ENCODE measurements around the gene NFATC4.

Gene NFATC4

GRCh38 chr14:24406416-24406815 is 38.4 kb downstream of the NFATC4 start:
- Histone ChIP-seq H3K27ac (ENCODE audit: extremely low read depth, low read depth, low read length) (no peak overlapping the region), H3K36me3 (ENCODE audit: control insufficient read depth in 2 of 2, insufficient read depth in 1 of 2, low read length in 2 of 2) (peaks cover 0 to 45% of the 10 kb centered on the region in 2 experiments; a peak in 1 of 3 replicates), H3K9me3 (ENCODE audit: control insufficient read depth, insufficient read depth, low read depth, low read length) (no peaks in the 10 kb centered on the region), H3K4me1 (ENCODE audit: control insufficient read depth, insufficient read depth, low read length) (no peaks in the 10 kb centered on the region; the same call in 1 of the 2 replicates), H3K4me3 (ENCODE audit: low read depth, low read length) (no peak overlapping the region)
- TF ChIP-seq BCL6B (tag by site-specific recombination; IDR thresholded peaks at IDR 0.05) (no peak), ZNF621 (tag by site-specific recombination; IDR thresholded peaks at IDR 0.05) (no peak)
- ChIA-PET POLR2A (interaction anchor here (0.8 to 1.5 kb wide), 2 partner anchors 24 to 25 kb away, joined by 3 to 5 read pairs; partner anchors contain the start of gene KHNYN), CTCF (interaction anchor here (0.6 to 1.6 kb wide), 6 partner anchors 26 to 296 kb away, joined by 3 to 9 read pairs (median 5); no protein-coding TSS in a partner anchor)

- no peak overlapping the region for H3K27ac ChIP-seq (ENCODE audit: extremely low read depth, low read depth, low read length)
- H3K36me3 ChIP-seq (ENCODE audit: control insufficient read depth in 2 of 2, insufficient read depth in 1 of 2, low read length in 2 of 2), result peaks cover 0 to 56% of the 10 kb centered on the region in 2 experiments; a peak in 1 of 3 replicates
- no peaks in the 10 kb centered on the region for H3K9me3 ChIP-seq (ENCODE audit: control insufficient read depth, insufficient read depth, low read depth, low read length)
- ChIA-PET CTCF (interaction anchor here (0.5 to 1.7 kb wide), 5 partner anchors 10 to 186 kb away, joined by 3 to 9 read pairs (median 4); no protein-coding TSS in a partner anchor), POLR2A (no interaction called here)
- no peak overlapping the region for H3K4me3 ChIP-seq (ENCODE audit: low read depth, low read length)
- no peaks in the 10 kb centered on the region for H3K4me1 ChIP-seq (ENCODE audit: control insufficient read depth, insufficient read depth, low read length)
- TF ChIP-seq ZNF280C (tag by site-specific recombination; IDR thresholded peaks at IDR 0.05) (no peak), ZBTB1 (tag by site-specific recombination; IDR thresholded peaks at IDR 0.05) (no peak), ZNF488 (tag by site-specific recombination; IDR thresholded peaks at IDR 0.05) (no peak)
Observed at GRCh38 chr14:24407608-24408325, 39.8 kb downstream of the NFATC4 start.

- Histone ChIP-seq H3K27ac (ENCODE audit: extremely low read depth, low read depth, low read length) (no peak overlapping the region), H3K9me3 (ENCODE audit: control insufficient read depth, insufficient read depth, low read depth, low read length) (no peaks in the 10 kb centered on the region), H3K4me3 (ENCODE audit: low read depth, low read length) (no peak overlapping the region), H3K36me3 (ENCODE audit: control insufficient read depth in 2 of 2, insufficient read depth in 1 of 2, low read length in 2 of 2) (peaks cover 0 to 66% of the 10 kb centered on the region in 2 experiments; a peak in 1 of 3 replicates), H3K4me1 (ENCODE audit: control insufficient read depth, insufficient read depth, low read length) (no peaks in the 10 kb centered on the region)
- CTCF ChIA-PET, result interaction anchor here (0.7 to 1.7 kb wide), 6 partner anchors 9 to 194 kb away, joined by 3 to 9 read pairs (median 4); no protein-coding TSS in a partner anchor
- POLR2A ChIA-PET, result interaction anchor here (0.6 to 0.8 kb wide), 3 partner anchors 9 to 43 kb away, joined by 3 to 7 read pairs (median 4); no protein-coding TSS in a partner anchor
- TF ChIP-seq KLF8 (tag by site-specific recombination; IDR thresholded peaks at IDR 0.05) (no peak), SCRT1 (tag by site-specific recombination; IDR thresholded peaks at IDR 0.05; ENCODE audit: borderline replicate concordance) (no peak), PRDM2 (tag by site-specific recombination; IDR thresholded peaks at IDR 0.05; ENCODE audit: borderline replicate concordance) (no peak), ZBTB48 (tag by site-specific recombination; IDR thresholded peaks at IDR 0.05) (no peak), ZSCAN23 (tag by site-specific recombination; IDR thresholded peaks at IDR 0.05) (no peak), REST (tag by site-specific recombination; IDR thresholded peaks at IDR 0.05) (no peak)
Observed at GRCh38 chr14:24408764-24409163, 40.8 kb downstream of the NFATC4 start.

All from HEK293 (cell line).